ENCODE data around the gene ITPRIPL2.
A peak's percentile ranks its signal among the peaks of the same experiment; 100 is the strongest.

Gene ITPRIPL2

DNA sequence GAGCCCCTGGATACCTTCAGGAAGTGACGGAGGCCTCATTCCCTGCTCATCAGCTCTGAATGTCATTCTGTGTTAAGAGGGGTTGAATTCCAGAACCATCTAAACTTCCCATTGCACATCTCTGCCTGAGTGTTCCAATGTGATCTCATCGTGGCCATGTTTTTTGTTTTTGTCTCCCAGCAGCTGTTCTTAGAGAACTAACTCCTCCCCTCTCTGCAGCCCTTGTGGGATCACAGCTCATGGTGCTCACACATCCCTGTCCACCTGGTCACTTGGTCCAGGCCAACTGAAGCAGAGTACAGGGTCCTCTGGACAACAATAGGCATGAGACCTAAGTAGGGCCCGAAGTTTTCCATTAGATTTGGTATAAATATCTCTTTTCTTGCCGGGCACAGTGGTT lies 48.3 kb downstream of the ITPRIPL2 start:
- H2BK120ac ChIP-seq (ENCODE audit: low read depth, low read length) = no peak overlapping the region
- H3K27me3 ChIP-seq (ENCODE audit: insufficient read depth, low read length, poor library complexity) = no peaks in the 10 kb centered on the region
- no peak overlapping the region for H3K4ac ChIP-seq (ENCODE audit: low read depth, low read length)
- no peak overlapping the region for H4K8ac ChIP-seq (ENCODE audit: low read depth, low read length)
- H3K23ac ChIP-seq (ENCODE audit: low read length) = no peak overlapping the region
- H3K36me3 ChIP-seq (ENCODE audit: control insufficient read depth, insufficient read depth, low read length) = no peaks in the 10 kb centered on the region
- no peak overlapping the region for H2BK5ac ChIP-seq (ENCODE audit: low read length)
- no peak overlapping the region for H2AK5ac ChIP-seq (ENCODE audit: low read length)
- DNase-seq = no peak
- H3K79me2 ChIP-seq (ENCODE audit: control insufficient read depth, insufficient read depth, low read length) = no peaks in the 10 kb centered on the region
- H3K56ac ChIP-seq (ENCODE audit: low read length) = no peak overlapping the region
- no CpG with 5 or more reads among the region's 4 CpGs for WGBS (ENCODE audit: extremely low coverage, insufficient coverage, low lambda C conversion rate)
- H3K4me1 ChIP-seq (ENCODE audit: control insufficient read depth, low read depth, low read length) = peaks cover 2% of the 10 kb centered on the region
- H3K18ac ChIP-seq (ENCODE audit: low read length) = no peak overlapping the region
- H4K5ac ChIP-seq (ENCODE audit: low read length) = no peak overlapping the region
- H3K79me1 ChIP-seq (ENCODE audit: low read length) = no peaks in the 10 kb centered on the region
- H2BK15ac ChIP-seq (replicated peaks; ENCODE audit: low read depth) = no peak overlapping the region
- H3K27ac ChIP-seq (ENCODE audit: low read depth, low read length) = no peak overlapping the region
- H3K4me2 ChIP-seq (ENCODE audit: low read length) = no peak overlapping the region
- H3K9ac ChIP-seq (ENCODE audit: low read length) = no peak overlapping the region
- H3K4me3 ChIP-seq (ENCODE audit: low read length) = no peak overlapping the region

- peaks cover 2% of the 10 kb centered on the region for H3K4me1 ChIP-seq (ENCODE audit: control insufficient read depth, low read depth, low read length)
- DNase-seq = no peak
- no peak overlapping the region for H4K8ac ChIP-seq (ENCODE audit: low read depth, low read length)
- H3K18ac ChIP-seq (ENCODE audit: low read length) = no peak overlapping the region
- H3K4me3 ChIP-seq (ENCODE audit: low read length) = no peak overlapping the region
- H4K5ac ChIP-seq (ENCODE audit: low read length) = no peak overlapping the region
- H3K79me1 ChIP-seq (ENCODE audit: low read length) = no peaks in the 10 kb centered on the region
- no peak overlapping the region for H3K27ac ChIP-seq (ENCODE audit: low read depth, low read length)
- no peak overlapping the region for H3K9ac ChIP-seq (ENCODE audit: low read length)
- no peak overlapping the region for H2AK5ac ChIP-seq (ENCODE audit: low read length)
- H2BK5ac ChIP-seq (ENCODE audit: low read length) = no peak overlapping the region
- no peak overlapping the region for H3K4ac ChIP-seq (ENCODE audit: low read depth, low read length)
- H3K79me2 ChIP-seq (ENCODE audit: control insufficient read depth, insufficient read depth, low read length) = no peaks in the 10 kb centered on the region
- no peaks in the 10 kb centered on the region for H3K36me3 ChIP-seq (ENCODE audit: control insufficient read depth, insufficient read depth, low read length)
- no peak overlapping the region for H3K56ac ChIP-seq (ENCODE audit: low read length)
- no peak overlapping the region for H3K23ac ChIP-seq (ENCODE audit: low read length)
- WGBS (ENCODE audit: extremely low coverage, insufficient coverage, low lambda C conversion rate) = no CpG with 5 or more reads among the region's 1 CpG
- H3K27me3 ChIP-seq (ENCODE audit: insufficient read depth, low read length, poor library complexity) = no peaks in the 10 kb centered on the region
- no peak overlapping the region for H2BK15ac ChIP-seq (replicated peaks; ENCODE audit: low read depth)
- no peak overlapping the region for H3K4me2 ChIP-seq (ENCODE audit: low read length)
- no peak overlapping the region for H2BK120ac ChIP-seq (ENCODE audit: low read depth, low read length)
Observed at GRCh38 chr16:19163215-19163614, 49.5 kb downstream of the ITPRIPL2 start.

DNA sequence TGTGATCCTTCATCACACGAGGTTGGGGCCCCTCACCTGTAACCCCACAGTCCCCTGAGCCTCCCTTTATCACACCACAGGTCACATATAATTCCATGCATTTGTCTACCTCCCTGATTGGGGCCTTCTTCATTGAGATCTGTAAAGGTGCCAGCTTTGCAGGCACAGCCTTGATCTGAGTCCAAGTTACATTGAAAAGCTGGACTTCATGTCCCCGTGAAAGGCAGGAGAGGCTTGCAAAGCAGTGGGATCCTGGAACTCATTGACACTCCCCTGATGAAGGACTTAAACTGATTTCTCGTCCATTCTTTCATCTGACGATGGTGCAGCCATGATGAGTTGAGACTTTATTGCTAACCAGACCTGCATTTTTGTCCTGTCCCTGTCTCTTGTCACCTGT lies 50.5 kb downstream of the ITPRIPL2 start:
- Histone ChIP-seq H3K4me1 (ENCODE audit: control insufficient read depth, low read depth, low read length) (peaks cover 2% of the 10 kb centered on the region), H3K79me1 (ENCODE audit: low read length) (no peaks in the 10 kb centered on the region), H3K27ac (ENCODE audit: low read depth, low read length) (no peak overlapping the region), H2BK5ac (ENCODE audit: low read length) (no peak overlapping the region), H4K5ac (ENCODE audit: low read length) (no peak overlapping the region), H3K4me3 (ENCODE audit: low read length) (no peak overlapping the region), H3K4me2 (ENCODE audit: low read length) (no peak overlapping the region), H3K23ac (ENCODE audit: low read length) (no peak overlapping the region), H3K4ac (ENCODE audit: low read depth, low read length) (no peak overlapping the region), H2AK5ac (ENCODE audit: low read length) (no peak overlapping the region), H2BK120ac (ENCODE audit: low read depth, low read length) (no peak overlapping the region), H3K36me3 (ENCODE audit: control insufficient read depth, insufficient read depth, low read length) (no peaks in the 10 kb centered on the region), H2BK15ac (replicated peaks; ENCODE audit: low read depth) (no peak overlapping the region), H3K27me3 (ENCODE audit: insufficient read depth, low read length, poor library complexity) (no peaks in the 10 kb centered on the region), H4K8ac (ENCODE audit: low read depth, low read length) (no peak overlapping the region), H3K18ac (ENCODE audit: low read length) (no peak overlapping the region), H3K56ac (ENCODE audit: low read length) (no peak overlapping the region), H3K9ac (ENCODE audit: low read length) (no peak overlapping the region), H3K79me2 (ENCODE audit: control insufficient read depth, insufficient read depth, low read length) (no peaks in the 10 kb centered on the region)
- no peak for DNase-seq
- no CpG with 5 or more reads among the region's 4 CpGs for WGBS (ENCODE audit: extremely low coverage, insufficient coverage, low lambda C conversion rate)

DNA sequence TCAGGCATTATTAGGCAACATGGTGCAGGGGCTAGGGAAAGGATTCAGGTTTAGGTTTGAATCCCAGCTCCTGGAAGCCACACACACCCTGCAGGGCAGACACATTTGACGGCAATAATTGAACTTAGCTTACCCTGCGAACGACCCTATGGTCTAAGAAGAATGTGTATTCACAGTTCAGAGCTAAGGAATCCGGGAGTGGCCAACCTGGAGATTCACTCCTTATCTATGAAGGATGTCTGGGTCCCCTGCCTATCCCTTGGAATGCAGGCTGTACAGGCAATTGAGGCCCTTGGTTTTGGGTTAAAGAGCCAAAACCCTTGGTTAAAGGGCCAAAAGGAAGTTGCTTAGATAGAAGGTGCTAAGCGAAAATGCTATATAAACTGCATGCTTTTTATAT lies 51.3 kb downstream of the ITPRIPL2 start:
- no peak overlapping the region for H3K27ac ChIP-seq (ENCODE audit: low read depth, low read length)
- no peak overlapping the region for H3K9ac ChIP-seq (ENCODE audit: low read length)
- H3K79me1 ChIP-seq (ENCODE audit: low read length) = no peaks in the 10 kb centered on the region
- H3K4me3 ChIP-seq (ENCODE audit: low read length) = no peak overlapping the region
- no peaks in the 10 kb centered on the region for H3K27me3 ChIP-seq (ENCODE audit: insufficient read depth, low read length, poor library complexity)
- no peak overlapping the region for H3K4me2 ChIP-seq (ENCODE audit: low read length)
- H3K23ac ChIP-seq (ENCODE audit: low read length) = no peak overlapping the region
- H2BK120ac ChIP-seq (ENCODE audit: low read depth, low read length) = no peak overlapping the region
- DNase-seq = peak; percentile 92
- H2AK5ac ChIP-seq (ENCODE audit: low read length) = no peak overlapping the region
- H2BK15ac ChIP-seq (replicated peaks; ENCODE audit: low read depth) = no peak overlapping the region
- peaks cover 2% of the 10 kb centered on the region for H3K4me1 ChIP-seq (ENCODE audit: control insufficient read depth, low read depth, low read length)
- no peak overlapping the region for H3K56ac ChIP-seq (ENCODE audit: low read length)
- no CpG with 5 or more reads among the region's 5 CpGs for WGBS (ENCODE audit: extremely low coverage, insufficient coverage, low lambda C conversion rate)
- no peak overlapping the region for H4K5ac ChIP-seq (ENCODE audit: low read length)
- no peak overlapping the region for H3K18ac ChIP-seq (ENCODE audit: low read length)
- H3K4ac ChIP-seq (ENCODE audit: low read depth, low read length) = no peak overlapping the region
- no peak overlapping the region for H4K8ac ChIP-seq (ENCODE audit: low read depth, low read length)
- H3K36me3 ChIP-seq (ENCODE audit: control insufficient read depth, insufficient read depth, low read length) = no peaks in the 10 kb centered on the region
- H2BK5ac ChIP-seq (ENCODE audit: low read length) = no peak overlapping the region
- no peaks in the 10 kb centered on the region for H3K79me2 ChIP-seq (ENCODE audit: control insufficient read depth, insufficient read depth, low read length)

GRCh38 chr16:19166500-19166899 lies 52.7 kb downstream of the ITPRIPL2 start:
- H3K18ac ChIP-seq (ENCODE audit: low read length) = no peak overlapping the region
- no peak overlapping the region for H3K4ac ChIP-seq (ENCODE audit: low read depth, low read length)
- WGBS (ENCODE audit: extremely low coverage, insufficient coverage, low lambda C conversion rate) = no CpG with 5 or more reads among the region's 2 CpGs
- no peaks in the 10 kb centered on the region for H3K27me3 ChIP-seq (ENCODE audit: insufficient read depth, low read length, poor library complexity)
- H3K56ac ChIP-seq (ENCODE audit: low read length) = no peak overlapping the region
- no peak overlapping the region for H3K9ac ChIP-seq (ENCODE audit: low read length)
- H3K27ac ChIP-seq (ENCODE audit: low read depth, low read length) = no peak overlapping the region
- no peak overlapping the region for H3K23ac ChIP-seq (ENCODE audit: low read length)
- no peak for DNase-seq
- no peak overlapping the region for H2AK5ac ChIP-seq (ENCODE audit: low read length)
- H3K36me3 ChIP-seq (ENCODE audit: control insufficient read depth, insufficient read depth, low read length) = no peaks in the 10 kb centered on the region
- H2BK5ac ChIP-seq (ENCODE audit: low read length) = no peak overlapping the region
- H3K79me1 ChIP-seq (ENCODE audit: low read length) = no peaks in the 10 kb centered on the region
- no peak overlapping the region for H3K4me3 ChIP-seq (ENCODE audit: low read length)
- H3K4me2 ChIP-seq (ENCODE audit: low read length) = no peak overlapping the region
- H2BK120ac ChIP-seq (ENCODE audit: low read depth, low read length) = no peak overlapping the region
- no peak overlapping the region for H4K8ac ChIP-seq (ENCODE audit: low read depth, low read length)
- H3K79me2 ChIP-seq (ENCODE audit: control insufficient read depth, insufficient read depth, low read length) = no peaks in the 10 kb centered on the region
- no peak overlapping the region for H4K5ac ChIP-seq (ENCODE audit: low read length)
- no peak overlapping the region for H2BK15ac ChIP-seq (replicated peaks; ENCODE audit: low read depth)
- H3K4me1 ChIP-seq (ENCODE audit: control insufficient read depth, low read depth, low read length) = peaks cover 2% of the 10 kb centered on the region

- peak within 1 kb of the TSS; percentile 66 for H3K4me3 ChIP-seq (ENCODE audit: low read length)
- no peak within 1 kb of the TSS for H4K8ac ChIP-seq (ENCODE audit: low read depth, low read length)
- H3K9ac ChIP-seq (ENCODE audit: low read length) = peak within 1 kb of the TSS; percentile 60
- no peak within 1 kb of the TSS for H4K5ac ChIP-seq (ENCODE audit: low read length)
- no peak within 1 kb of the TSS for H3K27ac ChIP-seq (ENCODE audit: low read depth, low read length)
- no peaks in the 10 kb centered on the region for H3K36me3 ChIP-seq (ENCODE audit: control insufficient read depth, insufficient read depth, low read length)
- H3K4ac ChIP-seq (ENCODE audit: low read depth, low read length) = peak within 1 kb of the TSS; percentile 40
- no peak within 1 kb of the TSS for H2BK5ac ChIP-seq (ENCODE audit: low read length)
- no peak within 1 kb of the TSS for H2AK5ac ChIP-seq (ENCODE audit: low read length)
- H3K79me1 ChIP-seq (ENCODE audit: low read length) = no peaks in the 10 kb centered on the region
- no peaks in the 10 kb centered on the region for H3K27me3 ChIP-seq (ENCODE audit: insufficient read depth, low read length, poor library complexity)
- H3K4me1 ChIP-seq (ENCODE audit: control insufficient read depth, low read depth, low read length) = peaks cover 2% of the 10 kb centered on the region
- no peak within 1 kb of the TSS for H2BK15ac ChIP-seq (replicated peaks; ENCODE audit: low read depth)
- no peak within 1 kb of the TSS for H2BK120ac ChIP-seq (ENCODE audit: low read depth, low read length)
- H3K79me2 ChIP-seq (ENCODE audit: control insufficient read depth, insufficient read depth, low read length) = no peaks in the 10 kb centered on the region
- peak within 1 kb of the TSS; percentile 74 for H3K4me2 ChIP-seq (ENCODE audit: low read length)
- peak; percentile 76 for DNase-seq
- peak within 1 kb of the TSS; percentile 91 for H3K56ac ChIP-seq (ENCODE audit: low read length)
- no CpG with 5 or more reads among the region's 63 CpGs for WGBS (ENCODE audit: extremely low coverage, insufficient coverage, low lambda C conversion rate)
- peak within 1 kb of the TSS; percentile 56 for H3K18ac ChIP-seq (ENCODE audit: low read length)
- H3K23ac ChIP-seq (ENCODE audit: low read length) = no peak within 1 kb of the TSS
Observed at GRCh38 chr16:19167710-19168370, 54.1 kb downstream of the ITPRIPL2 start, which contains the start of gene SYT17. SYT17 (plus strand) TSS chr16:19168240; CDS start chr16:19168647, 407 bp downstream.

Measured in mesendoderm (in vitro differentiated cells).